K562 (cell line): ENCODE measurements around the gene NHLRC2. TPM values are rescaled to one million over a fixed set of nuclear protein-coding genes. Genes with fewer than 3 reads are reported as not detected.

Experiments used
- ATAC-seq: fragments of 200-7000 bp; cut with Tn5 transposase; 3 replicates; pipeline ENCODE4 v1.9.1; 2020; ENCODE audit warnings: moderate library complexity
- BruUV-seq: library from RNA; stranded (reverse); fragments of 400-500 nt; replicated peaks from 2 replicates; lab custom pipeline; 2021; lab: Mats Ljungman, UMichigan
- CTCF ChIA-PET: fragments of 300-600 bp; formaldehyde crosslinking; extraction: SDS; loops from one replicate; lab custom pipeline; 2021; ENCODE audit warnings: low intra/inter-chr PET ratio; lab: Yijun Ruan, JAX
- POLR2A ChIA-PET: fragments of 300-600, 350-650 bp; sonication (Branson Sonifier 250); formaldehyde crosslinking; extraction: SDS; loops from one replicate; lab custom pipeline; 2021; ENCODE audit warnings: antibody characterized with exemption, inconsistent platforms; lab: Yijun Ruan, JAX
- DNase-seq, 4 experiments: peaks; one replicate each; pipeline versions ENCODE4 v3.0.0 to v3.0.0-alpha.2; 2011 to 2018; ENCODE audit warnings: low spot score in 3 of 4, mixed read lengths in 3 of 4; ENCODE audit errors: extremely low read depth in 1 of 4
- FAIRE-seq: peaks from 2 replicates; lab custom pipeline; 2011; peaks lifted over from hg19 to GRCh38; lab: Jason Lieb, UNC
- H2AFZ ChIP-seq: 2 replicates; pipeline ENCODE4 v1.6.0; 2011; ENCODE audit warnings: low read depth, low read length, control low read depth, inconsistent platforms
- H3K27ac ChIP-seq: fragments of 200-600 bp; 3 replicates; pipeline ENCODE4 v1.8.0; 2011; ENCODE audit warnings: low read depth, mild to moderate bottlenecking, control low read depth, inconsistent platforms, low read length, moderate library complexity, mixed read lengths; ENCODE audit errors: extremely low read depth
- H3K27me3 ChIP-seq, 2 experiments: fragments of 300-600 bp in 1 of 2; 2 replicates in 1 of 2; 3 replicates in 1 of 2; pipeline versions ENCODE4 v1.6.0 to v1.8.0; 2011; ENCODE audit warnings: inconsistent platforms in 2 of 2, low read length in 2 of 2, mild to moderate bottlenecking in 1 of 2, mixed read lengths in 1 of 2, moderate library complexity in 1 of 2; ENCODE audit not compliant: control insufficient read depth in 2 of 2, insufficient read depth in 2 of 2
- H3K36me3 ChIP-seq: fragments of 300-600 bp; 3 replicates; pipeline ENCODE4 v1.8.0; 2011; ENCODE audit warnings: mild to moderate bottlenecking, low read length, inconsistent platforms; ENCODE audit not compliant: control insufficient read depth, insufficient read depth
- H3K4me1 ChIP-seq, 2 experiments: fragments of 200-600 bp in 1 of 2; replicated peaks in 1 of 2; 2 replicates in 1 of 2; 3 replicates in 1 of 2; pipeline versions ENCODE4 v1.5.1 to v1.8.0; 2011; ENCODE audit warnings: inconsistent platforms in 2 of 2, low read length in 2 of 2, mild to moderate bottlenecking in 1 of 2, mixed read lengths in 1 of 2, moderate library complexity in 1 of 2; ENCODE audit not compliant: control insufficient read depth in 2 of 2, insufficient read depth in 2 of 2
- H3K4me2 ChIP-seq: 2 replicates; pipeline ENCODE4 v1.6.1; 2011; ENCODE audit warnings: low read length, control low read depth, inconsistent platforms, mixed read lengths; ENCODE audit not compliant: insufficient read depth
- H3K4me3 ChIP-seq: fragments of 200-600 bp; sonication (generic), shearing (Covaris generic); 2 replicates; pipeline ENCODE4 v1.5.1; 2016; ENCODE audit warnings: control low read depth, inconsistent platforms
- H3K79me2 ChIP-seq: fragments of 200-600 bp; 3 replicates; pipeline ENCODE4 v1.8.0; 2011; ENCODE audit warnings: low read length, inconsistent platforms; ENCODE audit not compliant: control insufficient read depth, insufficient read depth
- H3K9ac ChIP-seq, 2 experiments: 2 replicates each; pipeline versions ENCODE4 v1.6.0 to v1.6.1; 2011; ENCODE audit warnings: low read depth in 2 of 2, low read length in 2 of 2, control low read depth in 1 of 2, inconsistent platforms in 1 of 2, mild to moderate bottlenecking in 1 of 2, mixed read lengths in 1 of 2; ENCODE audit not compliant: insufficient read depth in 1 of 2
- H3K9me1 ChIP-seq: one replicate; pipeline ENCODE4 v1.6.0; 2011; ENCODE audit warnings: inconsistent platforms, mild to moderate bottlenecking, low read length, moderate library complexity; ENCODE audit not compliant: control insufficient read depth, insufficient read depth
- H3K9me3 ChIP-seq: replicated peaks from 2 replicates; pipeline ENCODE4 v1.5.1; 2011; ENCODE audit warnings: low read depth, low read length, inconsistent platforms; ENCODE audit not compliant: control insufficient read depth, insufficient read depth
- H4K20me1 ChIP-seq: replicated peaks from 2 replicates; pipeline ENCODE4 v1.6.1; 2011; ENCODE audit warnings: low read length, inconsistent platforms, mixed read lengths; ENCODE audit not compliant: control insufficient read depth, insufficient read depth
- ETS2 ChIP-seq: IDR thresholded peaks from 2 replicates; pipeline ENCODE4 v1.6.1; 2016; ENCODE audit warnings: borderline replicate concordance, missing genetic modification characterization, mild to moderate bottlenecking, moderate library complexity, missing compliant biosample characterization; ENCODE audit not compliant: poor library complexity, severe bottlenecking
- HNRNPLL ChIP-seq: fragments of 200-400 bp; formaldehyde crosslinking; IDR thresholded peaks from 2 replicates; pipeline ENCODE4 v1.6.1; 2017; ENCODE audit warnings: low read length, low read depth, mild to moderate bottlenecking; ENCODE audit not compliant: poor library complexity, severe bottlenecking
- SIN3B ChIP-seq: fragments of 450-650 bp; IDR thresholded peaks from 2 replicates; pipeline ENCODE4 v1.6.1; 2017; ENCODE audit warnings: low read depth, mild to moderate bottlenecking, moderate library complexity
- STAT5A ChIP-seq: IDR thresholded peaks from 2 replicates; pipeline ENCODE4 v1.6.1; 2012; ENCODE audit warnings: low read length, inconsistent platforms, borderline replicate concordance
- WGBS: fragments of 100-300 bp; shearing (Covaris generic); methylation state at CpG from one replicate; pipeline ENCODE4 v1.1.6; 2016; ENCODE audit warnings: low coverage, mixed read lengths; ENCODE audit not compliant: insufficient coverage; ENCODE audit errors: missing lambda C conversion rate; 5-methylcytosine and 5-hydroxymethylcytosine counted together
- in situ Hi-C: fragments of 300-500 bp; cut with MboI; formaldehyde crosslinking; loops from 4 replicates; pipeline ENCODE4 v1.15.0; 2018; ENCODE audit warnings: inconsistent platforms, mixed read lengths
- intact Hi-C: fragments of 100-400 bp; cut with micrococcal nuclease; formaldehyde crosslinking; loops from 2 replicates; pipeline ENCODE4 v1.14.2; 2022
- polyA plus RNA-seq, 8 experiments: library from polyadenylated mRNA; depleted of rRNA in 4 of 8; stranded (reverse) in 5 of 8; unstranded in 3 of 8; fragments of >200 nt; fragmentation: Nextera tagmentation in 2 of 8; fragmentation: Illumina TruSeq in 1 of 8; extraction: Ambion mirVana in 2 of 8; extraction: Trizol in 1 of 8; gene quantifications; 2 replicates each; pipeline versions ENCODE4 v1.2.1 to v1.2.3, GENCODE V29; 2011 to 2014; ENCODE audit warnings: inconsistent platforms in 1 of 8, missing spikeins in 1 of 8
- total RNA-seq, 7 experiments: library from RNA; depleted of rRNA in 6 of 7; stranded (reverse); fragments of >200 nt in 6 of 7; fragmentation: Illumina TruSeq in 2 of 7; extraction: Trizol in 2 of 7; gene quantifications; 2 replicates each; pipeline versions ENCODE4 v1.2.1 to v1.2.3, GENCODE V29; 2011 to 2021; ENCODE audit warnings: low replicate concordance in 1 of 7
- TF ChIP-seq, protein P1 (sequence below): sonication (generic); formaldehyde crosslinking; IDR thresholded peaks from 2 replicates; pipeline ENCODE4 v1.8.0; 2022; ENCODE audit warnings: mild to moderate bottlenecking, missing genetic modification reagents
- TF ChIP-seq, protein P2 (sequence below): fragments of 450-650 bp; IDR thresholded peaks from 2 replicates; pipeline ENCODE4 v1.6.1; 2016; ENCODE audit warnings: missing biosample characterization, missing genetic modification characterization
- TF ChIP-seq, protein P3 (sequence below): fragments of 450-650 bp; IDR thresholded peaks from 2 replicates; pipeline ENCODE4 v1.6.1; 2018; ENCODE audit not compliant: partially characterized antibody
- TF ChIP-seq, protein P4 (sequence below), 2 experiments: fragments of 450-650 bp in 1 of 2; IDR thresholded peaks; 2 replicates each; pipeline ENCODE4 v1.6.1; 2011 to 2017; ENCODE audit warnings: low read depth in 2 of 2, antibody characterized with exemption in 1 of 2, borderline replicate concordance in 1 of 2, low read length in 1 of 2, mild to moderate bottlenecking in 1 of 2, mixed read lengths in 1 of 2; ENCODE audit not compliant: control insufficient read depth in 1 of 2

The NHLRC2 gene
- total and polyA plus RNA-seq, 9 of the 15 experiments (the other 6 are each of a cell fraction or from before 2014, with no cell fraction given): 1.5 to 22.4 (median 10.3) TPM

DNA sequence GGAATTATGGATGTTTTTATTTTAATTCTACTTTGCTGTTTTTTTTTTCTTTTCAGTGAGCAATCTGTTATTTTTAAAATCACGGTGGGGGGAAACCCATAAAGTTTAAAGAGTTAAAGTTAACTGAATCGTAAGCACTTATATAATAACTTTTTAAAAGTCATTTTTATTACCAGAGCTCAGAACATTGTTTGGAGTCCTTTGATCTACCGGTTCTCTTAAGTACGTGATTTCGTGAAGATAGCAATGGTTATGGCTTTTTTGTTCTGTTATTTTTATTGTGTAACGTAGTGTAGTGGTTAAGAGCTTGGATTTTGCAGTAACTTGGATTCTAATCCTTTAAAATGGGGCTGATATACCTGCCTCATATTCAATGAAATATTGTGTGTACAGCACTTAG, 57.4 kb downstream of the NHLRC2 start:
- POLR2A ChIA-PET: interaction anchor here (0.6 to 1.3 kb wide), 2 partner anchors 20 to 78 kb away, joined by 3 read pairs; no protein-coding TSS in a partner anchor
- TF ChIP-seq HNRNPLL (no peak), ETS2 (tag) (no peak), SIN3B (no peak), STAT5A (no peak)
- TF ChIP-seq, protein P1, sequence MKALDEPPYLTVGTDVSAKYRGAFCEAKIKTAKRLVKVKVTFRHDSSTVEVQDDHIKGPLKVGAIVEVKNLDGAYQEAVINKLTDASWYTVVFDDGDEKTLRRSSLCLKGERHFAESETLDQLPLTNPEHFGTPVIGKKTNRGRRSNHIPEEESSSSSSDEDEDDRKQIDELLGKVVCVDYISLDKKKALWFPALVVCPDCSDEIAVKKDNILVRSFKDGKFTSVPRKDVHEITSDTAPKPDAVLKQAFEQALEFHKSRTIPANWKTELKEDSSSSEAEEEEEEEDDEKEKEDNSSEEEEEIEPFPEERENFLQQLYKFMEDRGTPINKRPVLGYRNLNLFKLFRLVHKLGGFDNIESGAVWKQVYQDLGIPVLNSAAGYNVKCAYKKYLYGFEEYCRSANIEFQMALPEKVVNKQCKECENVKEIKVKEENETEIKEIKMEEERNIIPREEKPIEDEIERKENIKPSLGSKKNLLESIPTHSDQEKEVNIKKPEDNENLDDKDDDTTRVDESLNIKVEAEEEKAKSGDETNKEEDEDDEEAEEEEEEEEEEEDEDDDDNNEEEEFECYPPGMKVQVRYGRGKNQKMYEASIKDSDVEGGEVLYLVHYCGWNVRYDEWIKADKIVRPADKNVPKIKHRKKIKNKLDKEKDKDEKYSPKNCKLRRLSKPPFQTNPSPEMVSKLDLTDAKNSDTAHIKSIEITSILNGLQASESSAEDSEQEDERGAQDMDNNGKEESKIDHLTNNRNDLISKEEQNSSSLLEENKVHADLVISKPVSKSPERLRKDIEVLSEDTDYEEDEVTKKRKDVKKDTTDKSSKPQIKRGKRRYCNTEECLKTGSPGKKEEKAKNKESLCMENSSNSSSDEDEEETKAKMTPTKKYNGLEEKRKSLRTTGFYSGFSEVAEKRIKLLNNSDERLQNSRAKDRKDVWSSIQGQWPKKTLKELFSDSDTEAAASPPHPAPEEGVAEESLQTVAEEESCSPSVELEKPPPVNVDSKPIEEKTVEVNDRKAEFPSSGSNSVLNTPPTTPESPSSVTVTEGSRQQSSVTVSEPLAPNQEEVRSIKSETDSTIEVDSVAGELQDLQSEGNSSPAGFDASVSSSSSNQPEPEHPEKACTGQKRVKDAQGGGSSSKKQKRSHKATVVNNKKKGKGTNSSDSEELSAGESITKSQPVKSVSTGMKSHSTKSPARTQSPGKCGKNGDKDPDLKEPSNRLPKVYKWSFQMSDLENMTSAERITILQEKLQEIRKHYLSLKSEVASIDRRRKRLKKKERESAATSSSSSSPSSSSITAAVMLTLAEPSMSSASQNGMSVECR (CRISPR knock-in tag): no peak
- TF ChIP-seq, protein P2, sequence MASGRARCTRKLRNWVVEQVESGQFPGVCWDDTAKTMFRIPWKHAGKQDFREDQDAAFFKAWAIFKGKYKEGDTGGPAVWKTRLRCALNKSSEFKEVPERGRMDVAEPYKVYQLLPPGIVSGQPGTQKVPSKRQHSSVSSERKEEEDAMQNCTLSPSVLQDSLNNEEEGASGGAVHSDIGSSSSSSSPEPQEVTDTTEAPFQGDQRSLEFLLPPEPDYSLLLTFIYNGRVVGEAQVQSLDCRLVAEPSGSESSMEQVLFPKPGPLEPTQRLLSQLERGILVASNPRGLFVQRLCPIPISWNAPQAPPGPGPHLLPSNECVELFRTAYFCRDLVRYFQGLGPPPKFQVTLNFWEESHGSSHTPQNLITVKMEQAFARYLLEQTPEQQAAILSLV (tag): no peak
- TF ChIP-seq, protein P3, sequence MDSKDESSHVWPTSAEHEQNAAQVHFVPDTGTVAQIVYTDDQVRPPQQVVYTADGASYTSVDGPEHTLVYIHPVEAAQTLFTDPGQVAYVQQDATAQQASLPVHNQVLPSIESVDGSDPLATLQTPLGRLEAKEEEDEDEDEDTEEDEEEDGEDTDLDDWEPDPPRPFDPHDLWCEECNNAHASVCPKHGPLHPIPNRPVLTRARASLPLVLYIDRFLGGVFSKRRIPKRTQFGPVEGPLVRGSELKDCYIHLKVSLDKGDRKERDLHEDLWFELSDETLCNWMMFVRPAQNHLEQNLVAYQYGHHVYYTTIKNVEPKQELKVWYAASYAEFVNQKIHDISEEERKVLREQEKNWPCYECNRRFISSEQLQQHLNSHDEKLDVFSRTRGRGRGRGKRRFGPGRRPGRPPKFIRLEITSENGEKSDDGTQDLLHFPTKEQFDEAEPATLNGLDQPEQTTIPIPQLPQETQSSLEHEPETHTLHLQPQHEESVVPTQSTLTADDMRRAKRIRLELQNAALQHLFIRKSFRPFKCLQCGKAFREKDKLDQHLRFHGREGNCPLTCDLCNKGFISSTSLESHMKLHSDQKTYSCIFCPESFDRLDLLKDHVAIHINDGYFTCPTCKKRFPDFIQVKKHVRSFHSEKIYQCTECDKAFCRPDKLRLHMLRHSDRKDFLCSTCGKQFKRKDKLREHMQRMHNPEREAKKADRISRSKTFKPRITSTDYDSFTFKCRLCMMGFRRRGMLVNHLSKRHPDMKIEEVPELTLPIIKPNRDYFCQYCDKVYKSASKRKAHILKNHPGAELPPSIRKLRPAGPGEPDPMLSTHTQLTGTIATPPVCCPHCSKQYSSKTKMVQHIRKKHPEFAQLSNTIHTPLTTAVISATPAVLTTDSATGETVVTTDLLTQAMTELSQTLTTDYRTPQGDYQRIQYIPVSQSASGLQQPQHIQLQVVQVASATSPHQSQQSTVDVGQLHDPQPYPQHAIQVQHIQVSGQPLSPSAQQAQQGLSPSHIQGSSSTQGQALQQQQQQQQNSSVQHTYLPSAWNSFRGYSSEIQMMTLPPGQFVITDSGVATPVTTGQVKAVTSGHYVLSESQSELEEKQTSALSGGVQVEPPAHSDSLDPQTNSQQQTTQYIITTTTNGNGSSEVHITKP: no peak
- TF ChIP-seq, protein P4, sequence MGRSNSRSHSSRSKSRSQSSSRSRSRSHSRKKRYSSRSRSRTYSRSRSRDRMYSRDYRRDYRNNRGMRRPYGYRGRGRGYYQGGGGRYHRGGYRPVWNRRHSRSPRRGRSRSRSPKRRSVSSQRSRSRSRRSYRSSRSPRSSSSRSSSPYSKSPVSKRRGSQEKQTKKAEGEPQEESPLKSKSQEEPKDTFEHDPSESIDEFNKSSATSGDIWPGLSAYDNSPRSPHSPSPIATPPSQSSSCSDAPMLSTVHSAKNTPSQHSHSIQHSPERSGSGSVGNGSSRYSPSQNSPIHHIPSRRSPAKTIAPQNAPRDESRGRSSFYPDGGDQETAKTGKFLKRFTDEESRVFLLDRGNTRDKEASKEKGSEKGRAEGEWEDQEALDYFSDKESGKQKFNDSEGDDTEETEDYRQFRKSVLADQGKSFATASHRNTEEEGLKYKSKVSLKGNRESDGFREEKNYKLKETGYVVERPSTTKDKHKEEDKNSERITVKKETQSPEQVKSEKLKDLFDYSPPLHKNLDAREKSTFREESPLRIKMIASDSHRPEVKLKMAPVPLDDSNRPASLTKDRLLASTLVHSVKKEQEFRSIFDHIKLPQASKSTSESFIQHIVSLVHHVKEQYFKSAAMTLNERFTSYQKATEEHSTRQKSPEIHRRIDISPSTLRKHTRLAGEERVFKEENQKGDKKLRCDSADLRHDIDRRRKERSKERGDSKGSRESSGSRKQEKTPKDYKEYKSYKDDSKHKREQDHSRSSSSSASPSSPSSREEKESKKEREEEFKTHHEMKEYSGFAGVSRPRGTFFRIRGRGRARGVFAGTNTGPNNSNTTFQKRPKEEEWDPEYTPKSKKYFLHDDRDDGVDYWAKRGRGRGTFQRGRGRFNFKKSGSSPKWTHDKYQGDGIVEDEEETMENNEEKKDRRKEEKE (IDR thresholded peaks at IDR 0.05; ENCODE audit: borderline replicate concordance in 1 of 2, control insufficient read depth in 1 of 2, low read depth in 2 of 2, low read length in 1 of 2): no peak

More for the DNA sequence above, 57.4 kb downstream of the NHLRC2 start:
- H3K79me2 ChIP-seq: no peaks in the 10 kb centered on the region
- no peaks in the 10 kb centered on the region for H3K4me1 ChIP-seq
- H3K27me3 ChIP-seq: no peaks in the 10 kb centered on the region
- in situ Hi-C loops (no loop called here), intact Hi-C loops (no loop called here)
- H3K9me1 ChIP-seq: no peaks in the 10 kb centered on the region
- FAIRE-seq: no peak
- no peak overlapping the region for H3K4me3 ChIP-seq
- H4K20me1 ChIP-seq: no peaks in the 10 kb centered on the region
- CTCF ChIA-PET: no interaction called here
- H3K27ac ChIP-seq: no peak overlapping the region
- WGBS: 94% methylated on average over 5 of the region's 6 CpGs
- no peak for ATAC-seq
- peaks cover 20% of the 10 kb centered on the region; the same call in 2 of the 3 replicates for H3K36me3 ChIP-seq
- DNase-seq: no peak
- no TSS peak for BruUV-seq
- H3K4me2 ChIP-seq: no peak overlapping the region
- no peaks in the 10 kb centered on the region for H3K9me3 ChIP-seq
- no peak overlapping the region for H2AFZ ChIP-seq
- H3K9ac ChIP-seq: no peak overlapping the region
